HEK293 (cell line): Measurements from ENCODE around the gene IL2RG.

Experiments used
- BCL11B ChIP-seq: fragments of 450-650 bp; formaldehyde crosslinking; IDR thresholded peaks from 2 replicates; pipeline ENCODE4 v1.5.1; 2016; ENCODE audit warnings: low read depth, missing biosample characterization, missing genetic modification characterization
- ELK4 ChIP-seq: IDR thresholded peaks from 2 replicates; pipeline ENCODE4 v1.6.1; 2011; ENCODE audit warnings: mild to moderate bottlenecking, low read depth, low read length, borderline replicate concordance
- GLIS1 ChIP-seq: fragments of 450-650 bp; formaldehyde crosslinking; IDR thresholded peaks from 2 replicates; pipeline ENCODE4 v1.5.1; 2016; ENCODE audit warnings: missing biosample characterization, missing genetic modification characterization
- INSM2 ChIP-seq: fragments of 450-650 bp; formaldehyde crosslinking; IDR thresholded peaks from 2 replicates; pipeline ENCODE4 v1.5.1; 2016; ENCODE audit warnings: missing biosample characterization, missing genetic modification characterization
- KLF10 ChIP-seq: fragments of 450-650 bp; IDR thresholded peaks from 2 replicates; pipeline ENCODE4 v1.5.1; 2018; ENCODE audit warnings: missing biosample characterization, mild to moderate bottlenecking, missing genetic modification characterization
- MZF1 ChIP-seq: fragments of 450-650 bp; formaldehyde crosslinking; IDR thresholded peaks from 2 replicates; pipeline ENCODE4 v1.5.1; 2017; ENCODE audit warnings: missing biosample characterization, missing genetic modification characterization, borderline replicate concordance
- PRDM1 ChIP-seq: fragments of 450-650 bp; formaldehyde crosslinking; IDR thresholded peaks from 2 replicates; pipeline ENCODE4; 2016; ENCODE audit warnings: missing biosample characterization, missing genetic modification characterization
- SALL2 ChIP-seq: fragments of 450-650 bp; formaldehyde crosslinking; IDR thresholded peaks from 2 replicates; pipeline ENCODE4 v1.5.0; 2017; ENCODE audit warnings: missing biosample characterization, mild to moderate bottlenecking, missing genetic modification characterization, borderline replicate concordance
- ZBTB10 ChIP-seq: fragments of 450-650 bp; formaldehyde crosslinking; IDR thresholded peaks from 2 replicates; pipeline ENCODE4 v1.5.1; 2016; ENCODE audit warnings: missing biosample characterization, missing genetic modification characterization
- ZBTB11 ChIP-seq: fragments of 450-650 bp; formaldehyde crosslinking; conservative IDR thresholded peaks from 2 replicates; pipeline ENCODE4 v1.5.1; 2016; ENCODE audit warnings: low read depth, missing biosample characterization, missing genetic modification characterization
- ZFHX2 ChIP-seq: fragments of 450-650 bp; formaldehyde crosslinking; conservative IDR thresholded peaks from 2 replicates; pipeline ENCODE4 v1.5.1; 2016; ENCODE audit warnings: missing biosample characterization, missing genetic modification characterization
- ZFP3 ChIP-seq: fragments of 450-650 bp; formaldehyde crosslinking; IDR thresholded peaks from 2 replicates; pipeline ENCODE4 v1.5.1; 2016; ENCODE audit warnings: low read depth, missing biosample characterization, missing genetic modification characterization
- ZNF121 ChIP-seq: fragments of 450-650 bp; formaldehyde crosslinking; IDR thresholded peaks from 2 replicates; pipeline ENCODE4 v1.5.1; 2016; ENCODE audit warnings: missing biosample characterization, missing genetic modification characterization
- ZNF16 ChIP-seq: fragments of 450-650 bp; formaldehyde crosslinking; IDR thresholded peaks from 2 replicates; pipeline ENCODE4 v1.5.1; 2016; ENCODE audit warnings: low read depth, missing biosample characterization, missing genetic modification characterization
- ZNF398 ChIP-seq: fragments of 450-650 bp; formaldehyde crosslinking; IDR thresholded peaks from 2 replicates; pipeline ENCODE4 v1.5.1; 2017; ENCODE audit warnings: missing biosample characterization, missing genetic modification characterization
- ZNF449 ChIP-seq: fragments of 450-650 bp; formaldehyde crosslinking; IDR thresholded peaks from 2 replicates; pipeline ENCODE4 v1.5.1; 2017; ENCODE audit warnings: missing biosample characterization, mild to moderate bottlenecking, missing genetic modification characterization, moderate library complexity
- ZNF48 ChIP-seq: fragments of 450-650 bp; formaldehyde crosslinking; IDR thresholded peaks from 2 replicates; pipeline ENCODE4 v1.5.1; 2016; ENCODE audit warnings: missing biosample characterization, missing genetic modification characterization
- ZNF510 ChIP-seq: fragments of 450-650 bp; formaldehyde crosslinking; IDR thresholded peaks from 2 replicates; pipeline ENCODE4 v1.5.1; 2018; ENCODE audit warnings: mild to moderate bottlenecking, missing genetic modification characterization, missing biosample characterization; ENCODE audit not compliant: insufficient replicate concordance
- ZNF513 ChIP-seq: fragments of 450-650 bp; IDR thresholded peaks from 2 replicates; pipeline ENCODE4 v1.5.1; 2018; ENCODE audit warnings: missing biosample characterization, missing genetic modification characterization
- ZNF560 ChIP-seq: fragments of 450-650 bp; formaldehyde crosslinking; IDR thresholded peaks from 2 replicates; pipeline ENCODE4 v1.5.1; 2017; ENCODE audit warnings: missing biosample characterization, missing genetic modification characterization, borderline replicate concordance
- ZNF561 ChIP-seq: fragments of 450-650 bp; IDR thresholded peaks from 2 replicates; pipeline ENCODE4 v1.5.1; 2018; ENCODE audit warnings: missing biosample characterization, missing genetic modification characterization, borderline replicate concordance
- ZNF571 ChIP-seq: fragments of 450-650 bp; formaldehyde crosslinking; IDR thresholded peaks from 2 replicates; pipeline ENCODE4 v1.5.0; 2017; ENCODE audit warnings: missing biosample characterization, missing genetic modification characterization
- ZNF639 ChIP-seq: fragments of 450-650 bp; formaldehyde crosslinking; IDR thresholded peaks from 2 replicates; pipeline ENCODE4 v1.5.1; 2016; ENCODE audit warnings: missing biosample characterization, missing genetic modification characterization
- ZNF664 ChIP-seq: fragments of 450-650 bp; formaldehyde crosslinking; IDR thresholded peaks from 2 replicates; pipeline ENCODE4 v1.5.1; 2016; ENCODE audit warnings: missing biosample characterization, missing genetic modification characterization
- ZNF837 ChIP-seq: fragments of 450-650 bp; formaldehyde crosslinking; IDR thresholded peaks from 2 replicates; pipeline ENCODE4 v1.5.1; 2016; ENCODE audit warnings: missing biosample characterization, missing genetic modification characterization

The IL2RG gene

GRCh38 chrX:71098302-71098701 lies 13.1 kb downstream of the IL2RG start (continued):
- TF ChIP-seq ZNF398 (tag by site-specific recombination) = no peak
- no peak for TF ChIP-seq ZFHX2 (tag by site-specific recombination)
- no peak for TF ChIP-seq ZNF48 (tag by site-specific recombination)
- no peak for TF ChIP-seq MZF1 (tag by site-specific recombination)
- no peak for TF ChIP-seq ZBTB10
- TF ChIP-seq ZNF664 = no peak
- TF ChIP-seq ZNF121 (tag by site-specific recombination) = no peak
- no peak for TF ChIP-seq ZNF510 (tag by site-specific recombination)
- no peak for TF ChIP-seq ZFP3 (tag by site-specific recombination)
- no peak for TF ChIP-seq ZBTB11 (tag by site-specific recombination)
- TF ChIP-seq ZNF837 (tag by site-specific recombination) = no peak
- TF ChIP-seq PRDM1 (tag by site-specific recombination) = 0 out of 2 replicates have a peak, but pooled peaks have one; percentile 8
- no peak for TF ChIP-seq ELK4
- TF ChIP-seq INSM2 (tag by site-specific recombination) = no peak
- no peak for TF ChIP-seq ZNF561
- TF ChIP-seq ZNF571 (tag by site-specific recombination) = no peak
- no peak for TF ChIP-seq ZNF513 (tag by site-specific recombination)
- no peak for TF ChIP-seq ZNF560 (tag by site-specific recombination)
- no peak for TF ChIP-seq KLF10
- no peak for TF ChIP-seq ZNF449 (tag by site-specific recombination)
- TF ChIP-seq ZNF16 (tag by site-specific recombination) = no peak
- peak; percentile 14; the same call in 1 of the 2 replicates for TF ChIP-seq GLIS1
- TF ChIP-seq BCL11B = no peak
- TF ChIP-seq ZNF639 (tag by site-specific recombination) = no peak
- TF ChIP-seq SALL2 (tag by site-specific recombination) = no peak
